Measurements from ENCODE around the gene NSMCE1.
"Not testable (repeated sequence)": the region's sequence is repeated elsewhere in the genome, so short reads cannot be mapped to it uniquely, and the experiment has no call there.

Gene NSMCE1

DNA sequence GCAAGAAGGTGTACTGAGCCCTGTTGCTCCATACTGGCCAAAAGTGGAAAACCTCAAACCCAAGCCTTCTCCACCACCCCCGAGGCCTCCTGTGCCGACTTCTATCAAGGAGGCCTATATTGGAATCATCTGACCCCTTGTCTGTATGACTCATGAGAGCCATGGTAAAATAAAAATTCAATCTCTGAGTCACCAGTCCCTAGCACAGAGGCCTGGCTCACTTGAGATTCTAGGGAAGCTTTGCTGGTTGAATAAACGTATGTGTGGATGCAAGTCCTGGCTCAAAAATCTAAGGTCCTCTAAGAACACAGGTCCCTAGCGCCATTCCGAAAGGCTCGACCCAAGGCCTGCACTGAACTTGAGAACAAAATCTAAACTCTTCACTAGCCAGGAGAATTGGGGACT, 15.0 kb downstream of the NSMCE1 start:
- DNase-seq = no peak
- TF ChIP-seq, protein P1, sequence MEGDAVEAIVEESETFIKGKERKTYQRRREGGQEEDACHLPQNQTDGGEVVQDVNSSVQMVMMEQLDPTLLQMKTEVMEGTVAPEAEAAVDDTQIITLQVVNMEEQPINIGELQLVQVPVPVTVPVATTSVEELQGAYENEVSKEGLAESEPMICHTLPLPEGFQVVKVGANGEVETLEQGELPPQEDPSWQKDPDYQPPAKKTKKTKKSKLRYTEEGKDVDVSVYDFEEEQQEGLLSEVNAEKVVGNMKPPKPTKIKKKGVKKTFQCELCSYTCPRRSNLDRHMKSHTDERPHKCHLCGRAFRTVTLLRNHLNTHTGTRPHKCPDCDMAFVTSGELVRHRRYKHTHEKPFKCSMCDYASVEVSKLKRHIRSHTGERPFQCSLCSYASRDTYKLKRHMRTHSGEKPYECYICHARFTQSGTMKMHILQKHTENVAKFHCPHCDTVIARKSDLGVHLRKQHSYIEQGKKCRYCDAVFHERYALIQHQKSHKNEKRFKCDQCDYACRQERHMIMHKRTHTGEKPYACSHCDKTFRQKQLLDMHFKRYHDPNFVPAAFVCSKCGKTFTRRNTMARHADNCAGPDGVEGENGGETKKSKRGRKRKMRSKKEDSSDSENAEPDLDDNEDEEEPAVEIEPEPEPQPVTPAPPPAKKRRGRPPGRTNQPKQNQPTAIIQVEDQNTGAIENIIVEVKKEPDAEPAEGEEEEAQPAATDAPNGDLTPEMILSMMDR (IDR thresholded peaks at IDR 0.05) = no peak

GRCh38 chr16:27252206-27252585, 16.4 kb downstream of the NSMCE1 start:
- H3K36me3 Mint-ChIP-seq (ENCODE audit: low read depth) = peaks cover 47% of the 10 kb centered on the region
- H3K4me3 Mint-ChIP-seq = no peak overlapping the region
- peaks cover 5% of the 10 kb centered on the region for H3K4me1 Mint-ChIP-seq
- peaks cover 4% of the 10 kb centered on the region for H3K9me3 Mint-ChIP-seq
- no peak for DNase-seq
- H3K27me3 Mint-ChIP-seq (ENCODE audit: low read depth, poor library complexity) = no peaks in the 10 kb centered on the region
- TF ChIP-seq, protein P1 (IDR thresholded peaks at IDR 0.05) = no peak
- no peak overlapping the region for H3K27ac Mint-ChIP-seq

More for the DNA sequence above, 15.0 kb downstream of the NSMCE1 start:
- H3K27ac Mint-ChIP-seq = peak overlapping the region; percentile 36
- H3K36me3 Mint-ChIP-seq (ENCODE audit: low read depth) = peaks cover 43% of the 10 kb centered on the region
- H3K9me3 Mint-ChIP-seq = peaks cover 4% of the 10 kb centered on the region
- no peaks in the 10 kb centered on the region for H3K27me3 Mint-ChIP-seq (ENCODE audit: low read depth, poor library complexity)
- H3K4me3 Mint-ChIP-seq = no peak overlapping the region
- peaks cover 5% of the 10 kb centered on the region for H3K4me1 Mint-ChIP-seq

DNA sequence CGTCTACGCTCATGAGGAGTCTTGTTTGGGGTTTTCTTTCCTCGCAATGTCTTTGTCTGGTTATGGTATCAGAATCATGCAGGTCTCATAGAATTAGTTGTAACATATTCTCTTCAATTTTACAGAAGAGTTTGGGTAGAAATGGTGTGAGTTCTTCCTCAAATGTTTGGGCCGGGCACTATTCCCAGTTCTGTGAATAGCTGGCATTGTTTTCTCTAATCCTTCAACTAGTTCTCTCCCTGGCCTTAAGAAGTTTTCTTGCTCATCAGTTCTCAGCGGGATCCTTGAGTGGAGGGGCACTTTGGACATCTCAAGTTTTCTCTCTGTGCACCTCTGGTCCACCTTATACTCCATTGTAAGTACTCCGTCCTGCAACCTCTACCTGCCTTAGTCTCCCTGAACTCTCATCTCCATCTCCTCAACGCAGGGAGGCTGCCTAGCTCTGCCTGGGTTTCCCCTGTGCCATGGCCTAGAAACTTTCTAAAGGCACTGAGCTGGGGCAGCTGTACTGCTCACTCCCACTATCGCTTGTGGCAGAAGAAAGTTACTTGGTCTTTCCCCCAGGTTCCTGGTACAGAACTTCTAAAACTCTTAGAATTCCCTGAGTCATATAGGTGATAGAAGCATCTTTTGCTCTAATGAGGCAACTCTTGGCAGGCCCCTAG, 16.9 kb downstream of the NSMCE1 start:
- Mint-ChIP-seq H3K4me3 (no peak overlapping the region), H3K9me3 (peaks cover 4% of the 10 kb centered on the region), H3K27me3 (ENCODE audit: low read depth, poor library complexity) (no peaks in the 10 kb centered on the region), H3K36me3 (ENCODE audit: low read depth) (peaks cover 47% of the 10 kb centered on the region), H3K4me1 (peaks cover 5% of the 10 kb centered on the region), H3K27ac (no peak overlapping the region)
- no peak for DNase-seq
- TF ChIP-seq, protein P1 (IDR thresholded peaks at IDR 0.05) = no peak

GRCh38 chr16:27248886-27249285, 19.7 kb downstream of the NSMCE1 start:
- H3K27ac Mint-ChIP-seq; H3K4me3 Mint-ChIP-seq; H3K9me3 Mint-ChIP-seq; H3K27me3 Mint-ChIP-seq (ENCODE audit: low read depth, poor library complexity); DNase-seq: not testable (repeated sequence)
- Mint-ChIP-seq H3K36me3 (ENCODE audit: low read depth) (peaks cover 29% of the 10 kb centered on the region), H3K4me1 (peaks cover 26% of the 10 kb centered on the region)

DNA sequence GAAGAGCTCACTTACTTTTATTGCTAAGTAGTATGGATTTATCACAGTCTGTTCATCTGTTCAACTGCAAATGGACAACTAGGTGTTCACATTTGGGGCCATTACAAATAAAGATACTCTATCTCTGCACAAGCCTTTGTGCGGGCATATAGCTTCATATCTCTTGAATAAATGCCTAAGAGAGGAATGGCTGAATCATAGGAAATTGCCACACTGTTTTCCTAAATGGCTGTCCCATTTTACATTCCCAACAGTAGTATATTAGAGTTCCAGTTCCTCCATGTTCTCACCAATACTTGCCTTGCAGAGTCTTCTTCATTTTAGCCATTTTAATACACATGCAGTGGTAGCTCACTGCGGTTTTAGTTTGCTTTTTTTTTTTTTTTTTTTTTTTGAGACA, 20.5 kb downstream of the NSMCE1 start:
- H3K4me3 Mint-ChIP-seq = no peak overlapping the region
- H3K4me1 Mint-ChIP-seq = peaks cover 35% of the 10 kb centered on the region
- TF ChIP-seq, protein P1 (IDR thresholded peaks at IDR 0.05) = no peak
- no peak overlapping the region for H3K27ac Mint-ChIP-seq
- peaks cover 29% of the 10 kb centered on the region for H3K36me3 Mint-ChIP-seq (ENCODE audit: low read depth)
- DNase-seq = no peak
- no peaks in the 10 kb centered on the region for H3K9me3 Mint-ChIP-seq
- peaks cover 3% of the 10 kb centered on the region for H3K27me3 Mint-ChIP-seq (ENCODE audit: low read depth, poor library complexity)

- H3K27me3 Mint-ChIP-seq (ENCODE audit: low read depth, poor library complexity); H3K27ac Mint-ChIP-seq; H3K9me3 Mint-ChIP-seq; DNase-seq; H3K4me3 Mint-ChIP-seq: not testable (repeated sequence)
- Mint-ChIP-seq H3K36me3 (ENCODE audit: low read depth) (peaks cover 29% of the 10 kb centered on the region), H3K4me1 (peaks cover 44% of the 10 kb centered on the region)
Measured at GRCh38 chr16:27247076-27247475, 21.5 kb downstream of the NSMCE1 start.

DNA sequence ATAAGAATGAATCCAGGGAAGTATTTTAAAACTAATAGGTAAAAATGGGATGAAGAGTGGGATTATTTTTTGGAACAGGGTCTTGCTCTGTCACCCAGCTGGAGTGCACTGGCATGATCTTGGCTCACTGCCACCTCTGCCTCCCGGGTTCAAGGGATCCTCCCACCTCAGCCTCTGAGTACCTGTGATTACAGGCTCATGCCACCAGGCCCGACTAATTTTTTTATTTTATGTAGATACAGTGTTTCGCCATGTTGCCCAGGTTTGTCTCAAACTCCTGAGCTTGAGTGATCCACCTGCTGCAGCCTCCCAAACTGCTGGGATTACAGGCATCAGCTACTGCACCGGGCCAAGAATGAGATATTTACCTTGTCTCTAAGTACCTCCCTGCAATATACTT, 22.1 kb downstream of the NSMCE1 start:
- Mint-ChIP-seq H3K9me3 (no peaks in the 10 kb centered on the region), H3K4me3 (no peak overlapping the region), H3K36me3 (ENCODE audit: low read depth) (peaks cover 23% of the 10 kb centered on the region), H3K27me3 (ENCODE audit: low read depth, poor library complexity) (peaks cover 3% of the 10 kb centered on the region), H3K4me1 (peaks cover 51% of the 10 kb centered on the region), H3K27ac (no peak overlapping the region)
- TF ChIP-seq, protein P1 (IDR thresholded peaks at IDR 0.05) = no peak
- no peak for DNase-seq

Measured in nephron progenitor cell (in vitro differentiated cells).